HG03342 (cell line): ENCODE data around the gene LRRC7.

Experiments used
- ATAC-seq: cut with Tn5 transposase; IDR thresholded peaks from one replicate; pipeline ENCODE4 v1.9.1; 2021; ENCODE audit warnings: mild to moderate bottlenecking, moderate library complexity; ENCODE audit not compliant: unreplicated experiment

The LRRC7 gene

DNA sequence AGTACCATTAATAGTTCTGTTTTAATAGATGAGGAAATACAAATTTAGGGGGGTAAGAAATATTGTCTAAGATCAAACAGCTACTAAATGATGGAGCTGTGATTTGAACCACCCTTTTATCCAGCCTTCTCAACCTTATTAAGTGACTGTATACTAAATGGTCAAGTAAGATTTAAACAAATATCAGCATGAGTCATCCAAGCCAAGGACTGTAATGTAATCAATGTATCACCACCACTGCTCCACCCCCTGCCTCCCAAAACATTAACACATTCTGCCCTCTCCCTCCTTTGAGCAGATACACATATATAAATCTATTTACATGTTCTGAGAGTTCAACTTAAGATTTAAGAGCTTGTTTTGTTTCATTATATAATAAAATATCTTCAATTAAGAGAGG is 578.8 kb downstream of the LRRC7 start:
- ATAC-seq, result no peak

DNA sequence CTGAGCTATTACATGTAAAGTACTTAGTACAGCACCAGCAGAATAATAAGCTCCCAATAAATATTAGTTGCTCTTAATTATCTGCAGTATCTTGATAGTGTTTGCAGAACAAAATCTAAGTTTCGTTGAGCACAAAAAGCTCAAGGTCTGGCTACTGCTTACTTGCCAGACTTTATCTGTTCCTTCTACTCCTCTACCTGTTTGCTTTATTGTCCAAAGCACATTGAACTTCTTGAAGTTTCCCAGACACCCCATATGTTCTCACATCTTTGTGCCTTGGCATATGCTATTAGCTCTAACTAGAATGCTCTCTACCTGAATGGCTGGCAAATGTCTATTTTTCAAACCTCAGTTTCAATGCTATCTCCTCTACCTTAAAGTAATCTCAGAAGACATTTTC is 582.7 kb downstream of the LRRC7 start:
- no peak for ATAC-seq

DNA sequence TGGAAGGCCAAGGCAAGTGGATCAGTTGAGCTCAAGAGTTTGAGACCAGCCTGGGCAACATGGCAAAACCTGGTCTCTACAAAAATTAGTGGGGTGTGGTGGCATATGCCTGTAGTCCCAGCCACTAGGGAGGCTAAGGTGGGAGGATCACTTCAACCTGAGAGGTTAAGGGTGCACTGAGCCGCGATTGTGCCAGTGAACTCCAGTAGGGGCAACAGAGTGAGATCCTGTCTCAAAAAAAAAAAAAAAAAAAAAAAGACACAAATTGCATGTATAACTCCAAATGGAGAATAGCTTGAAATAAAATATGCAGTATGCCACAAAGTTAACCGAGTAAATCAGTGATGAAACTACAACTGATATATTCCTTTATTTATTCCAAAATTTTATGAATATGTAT is 586.0 kb downstream of the LRRC7 start:
- ATAC-seq, result no peak

DNA sequence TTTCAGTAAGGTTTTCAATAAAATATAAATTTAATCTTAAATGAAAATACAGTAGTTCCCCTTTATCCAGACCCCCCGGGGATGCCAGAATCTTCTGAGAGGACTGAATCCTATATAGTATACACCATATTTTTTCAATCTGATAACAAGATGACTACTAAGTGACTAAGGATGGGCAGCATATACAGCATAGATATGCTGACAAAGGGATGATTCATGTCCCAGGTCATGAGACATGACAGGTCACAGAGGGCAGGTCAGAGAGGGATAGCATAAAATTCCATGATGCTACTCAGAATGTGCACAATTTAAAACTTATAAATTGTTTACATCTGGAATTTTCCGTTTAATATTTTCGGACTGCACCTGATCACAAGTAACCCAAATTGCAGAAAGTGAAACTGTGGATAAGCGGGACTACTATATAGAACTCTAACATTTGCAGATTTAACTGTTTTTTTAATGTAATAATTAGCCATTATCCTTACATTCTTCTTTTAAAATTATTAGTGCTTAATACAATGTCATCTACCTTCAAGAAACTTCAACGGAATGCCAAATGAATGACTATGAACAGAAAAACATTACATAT is 588.9 kb downstream of the LRRC7 start:
- no peak for ATAC-seq

DNA sequence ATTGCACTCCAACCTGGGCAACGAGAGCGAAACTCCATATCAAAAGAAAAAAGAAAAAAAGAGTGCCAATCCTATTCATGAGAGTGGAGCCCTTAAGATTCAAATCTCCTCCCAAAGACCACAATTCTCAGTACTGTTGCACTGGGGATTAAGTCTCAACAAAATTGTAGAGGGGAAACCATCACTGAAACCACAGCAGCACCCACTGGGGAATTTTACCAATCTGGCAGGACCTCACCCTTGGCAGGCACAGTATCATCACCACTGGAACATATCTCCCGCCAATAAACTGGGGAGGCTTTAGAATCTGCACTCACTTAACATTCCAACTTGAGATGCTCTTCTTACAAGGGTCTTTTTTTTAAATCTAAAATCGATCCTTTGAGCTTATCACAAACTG is 596.6 kb downstream of the LRRC7 start:
- no peak for ATAC-seq

DNA sequence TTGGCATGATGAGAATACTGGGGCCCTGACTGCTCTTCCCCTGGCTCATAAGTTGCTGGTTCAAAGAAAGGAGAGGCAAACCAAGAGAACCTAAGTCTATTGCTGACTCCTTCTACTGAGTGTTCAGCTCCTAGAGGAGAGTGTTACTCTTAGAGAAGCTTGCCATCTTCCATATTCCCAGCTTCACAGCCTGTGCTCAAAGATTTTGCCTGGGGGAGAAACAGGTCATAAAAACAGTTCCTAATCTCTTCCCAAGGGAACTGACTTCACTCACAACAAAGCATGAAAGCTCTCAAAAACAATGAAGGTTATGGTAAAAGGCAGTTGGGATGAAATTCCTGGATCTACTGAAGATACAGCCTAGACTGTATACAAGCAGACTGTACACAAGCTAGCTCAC is 600.6 kb downstream of the LRRC7 start:
- ATAC-seq, result no peak

DNA sequence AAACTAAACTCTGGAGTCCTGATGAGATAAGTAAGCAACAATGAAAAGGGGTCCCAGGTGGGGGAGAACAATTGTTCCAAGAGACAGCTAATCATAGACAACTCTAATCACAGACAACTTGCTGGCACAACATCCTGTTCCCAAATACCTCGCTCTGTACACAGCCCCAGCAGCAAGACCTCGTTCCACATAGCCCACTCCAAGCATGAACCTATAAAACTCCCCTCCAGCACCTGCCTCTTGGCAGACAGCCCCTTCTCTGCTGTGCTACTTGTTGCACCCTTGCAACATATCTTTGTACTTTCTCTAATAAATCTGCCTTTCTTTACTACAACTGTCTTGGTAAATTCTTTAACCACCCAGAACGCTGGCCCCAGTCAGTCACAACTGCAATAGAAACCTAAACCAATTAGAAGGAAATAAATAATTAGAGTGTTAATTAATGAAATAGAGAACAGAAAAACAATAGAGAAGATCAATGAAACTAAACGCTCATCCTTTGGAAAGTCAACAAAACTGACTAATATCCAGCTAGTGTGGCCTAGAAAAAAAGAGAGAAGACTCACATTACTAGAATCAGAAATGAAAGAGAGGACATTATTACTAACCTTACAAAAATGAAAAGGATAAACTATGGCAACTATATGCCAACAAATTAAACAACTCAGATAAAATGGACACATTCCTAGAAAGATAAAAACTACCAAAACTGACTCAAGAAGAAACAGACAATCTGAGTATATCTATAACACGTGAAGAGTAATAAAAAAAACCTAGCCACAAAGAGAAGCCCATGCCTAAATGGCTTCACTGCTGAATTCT is 601.5 kb downstream of the LRRC7 start:
- ATAC-seq, result no peak

DNA sequence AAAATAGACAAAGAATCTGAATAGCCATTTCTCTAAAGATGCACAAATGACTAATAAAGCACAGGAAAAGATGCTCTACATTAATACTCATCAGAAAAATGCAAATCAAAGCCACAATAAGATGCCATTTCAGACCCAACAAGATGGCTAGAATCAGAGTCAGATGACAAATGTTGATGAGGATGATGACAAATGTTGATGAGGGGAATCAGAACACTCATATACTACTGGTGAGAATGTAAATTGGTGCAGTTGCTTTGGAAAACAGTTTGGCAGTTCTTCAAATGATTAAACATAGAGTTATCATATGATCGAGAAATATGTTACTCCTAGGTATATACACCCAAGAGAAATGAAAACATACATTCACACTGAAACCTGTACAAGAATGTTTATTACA is 603.8 kb downstream of the LRRC7 start:
- ATAC-seq, result no peak
